ENCODE measurements around the gene CCDC85B.

The CCDC85B gene

GRCh38 chr11:65922565-65922964 lies 32.1 kb downstream of the CCDC85B start:
- Histone ChIP-seq H3K4me1 (ENCODE audit: insufficient read depth, insufficient read length) (peaks cover 20% of the 10 kb centered on the region), H3K9me3 (ENCODE audit: insufficient read depth, low read length) (no peaks in the 10 kb centered on the region), H3K36me3 (ENCODE audit: insufficient read depth, insufficient read length, low read length) (peaks cover 51% of the 10 kb centered on the region), H3K27me3 (ENCODE audit: insufficient read depth, insufficient read length) (peaks cover 6% of the 10 kb centered on the region), H3K4me3 (ENCODE audit: insufficient read length, low read depth) (no peak overlapping the region), H3K9ac (ENCODE audit: insufficient read length, low read depth) (no peak overlapping the region)
- DNase-seq (ENCODE audit: low read depth, low spot score), result no peak
- TF ChIP-seq ZNF274 (IDR thresholded peaks at IDR 0.05; ENCODE audit: low read depth, low read length) (no peak), YY1 (IDR thresholded peaks at IDR 0.05; ENCODE audit: insufficient read depth, insufficient read length) (no peak), SUZ12 (IDR thresholded peaks at IDR 0.05; ENCODE audit: extremely low read depth, insufficient read depth, insufficient read length) (no peak)

GRCh38 chr11:65925397-65925796 lies 34.9 kb downstream of the CCDC85B start:
- no peak for TF ChIP-seq YY1 (IDR thresholded peaks at IDR 0.05; ENCODE audit: insufficient read depth, insufficient read length)
- TF ChIP-seq ZNF274 (IDR thresholded peaks at IDR 0.05; ENCODE audit: low read depth, low read length), result no peak
- no peak for TF ChIP-seq SUZ12 (IDR thresholded peaks at IDR 0.05; ENCODE audit: extremely low read depth, insufficient read depth, insufficient read length)
- no peaks in the 10 kb centered on the region for H3K9me3 ChIP-seq (ENCODE audit: insufficient read depth, low read length)
- H3K36me3 ChIP-seq (ENCODE audit: insufficient read depth, insufficient read length, low read length), result peaks cover 41% of the 10 kb centered on the region
- H3K9ac ChIP-seq (ENCODE audit: insufficient read length, low read depth), result no peak overlapping the region
- no peak overlapping the region for H3K4me3 ChIP-seq (ENCODE audit: insufficient read length, low read depth)
- peaks cover 4% of the 10 kb centered on the region for H3K27me3 ChIP-seq (ENCODE audit: insufficient read depth, insufficient read length)
- peaks cover 17% of the 10 kb centered on the region for H3K4me1 ChIP-seq (ENCODE audit: insufficient read depth, insufficient read length)
- no peak for DNase-seq (ENCODE audit: low read depth, low spot score)

- Histone ChIP-seq H3K9ac (ENCODE audit: insufficient read length, low read depth) (peak overlapping the region; percentile 33), H3K9me3 (ENCODE audit: insufficient read depth, low read length) (no peaks in the 10 kb centered on the region), H3K36me3 (ENCODE audit: insufficient read depth, insufficient read length, low read length) (peaks cover 18% of the 10 kb centered on the region), H3K27me3 (ENCODE audit: insufficient read depth, insufficient read length) (no peaks in the 10 kb centered on the region), H3K4me1 (ENCODE audit: insufficient read depth, insufficient read length) (peaks cover 11% of the 10 kb centered on the region), H3K4me3 (ENCODE audit: insufficient read length, low read depth) (no peak overlapping the region)
- no peak for DNase-seq (ENCODE audit: low read depth, low spot score)
- TF ChIP-seq ZNF274 (IDR thresholded peaks at IDR 0.05; ENCODE audit: low read depth, low read length) (no peak), YY1 (IDR thresholded peaks at IDR 0.05; ENCODE audit: insufficient read depth, insufficient read length) (no peak), SUZ12 (IDR thresholded peaks at IDR 0.05; ENCODE audit: extremely low read depth, insufficient read depth, insufficient read length) (no peak)
These were observed 37.5 kb downstream of the CCDC85B start for GRCh38 chr11:65927904-65928397.

GRCh38 chr11:65928667-65929066 lies 38.2 kb downstream of the CCDC85B start:
- Histone ChIP-seq H3K9me3 (ENCODE audit: insufficient read depth, low read length) (no peaks in the 10 kb centered on the region), H3K36me3 (ENCODE audit: insufficient read depth, insufficient read length, low read length) (peaks cover 12% of the 10 kb centered on the region), H3K9ac (ENCODE audit: insufficient read length, low read depth) (no peak overlapping the region), H3K4me3 (ENCODE audit: insufficient read length, low read depth) (no peak overlapping the region), H3K27me3 (ENCODE audit: insufficient read depth, insufficient read length) (no peaks in the 10 kb centered on the region), H3K4me1 (ENCODE audit: insufficient read depth, insufficient read length) (peaks cover 11% of the 10 kb centered on the region)
- TF ChIP-seq SUZ12 (IDR thresholded peaks at IDR 0.05; ENCODE audit: extremely low read depth, insufficient read depth, insufficient read length) (no peak), YY1 (IDR thresholded peaks at IDR 0.05; ENCODE audit: insufficient read depth, insufficient read length) (no peak), ZNF274 (IDR thresholded peaks at IDR 0.05; ENCODE audit: low read depth, low read length) (no peak)
- DNase-seq (ENCODE audit: low read depth, low spot score), result no peak

GRCh38 chr11:65931773-65932557 lies 41.5 kb downstream of the CCDC85B start:
- H3K27me3 ChIP-seq (ENCODE audit: insufficient read depth, insufficient read length), result no peaks in the 10 kb centered on the region
- no peaks in the 10 kb centered on the region for H3K36me3 ChIP-seq (ENCODE audit: insufficient read depth, insufficient read length, low read length)
- no peak for DNase-seq (ENCODE audit: low read depth, low spot score)
- H3K9ac ChIP-seq (ENCODE audit: insufficient read length, low read depth), result no peak overlapping the region
- peaks cover 7% of the 10 kb centered on the region for H3K4me1 ChIP-seq (ENCODE audit: insufficient read depth, insufficient read length)
- TF ChIP-seq ZNF274 (IDR thresholded peaks at IDR 0.05; ENCODE audit: low read depth, low read length) (no peak), SUZ12 (IDR thresholded peaks at IDR 0.05; ENCODE audit: extremely low read depth, insufficient read depth, insufficient read length) (no peak), YY1 (IDR thresholded peaks at IDR 0.05; ENCODE audit: insufficient read depth, insufficient read length) (no peak)
- H3K9me3 ChIP-seq (ENCODE audit: insufficient read depth, low read length), result no peaks in the 10 kb centered on the region
- H3K4me3 ChIP-seq (ENCODE audit: insufficient read length, low read depth), result no peak overlapping the region

GRCh38 chr11:65932558-65932919 lies 42.1 kb downstream of the CCDC85B start:
- Histone ChIP-seq H3K9ac (ENCODE audit: insufficient read length, low read depth) (no peak overlapping the region), H3K4me3 (ENCODE audit: insufficient read length, low read depth) (no peak overlapping the region), H3K9me3 (ENCODE audit: insufficient read depth, low read length) (no peaks in the 10 kb centered on the region), H3K4me1 (ENCODE audit: insufficient read depth, insufficient read length) (peaks cover 5% of the 10 kb centered on the region), H3K27me3 (ENCODE audit: insufficient read depth, insufficient read length) (no peaks in the 10 kb centered on the region), H3K36me3 (ENCODE audit: insufficient read depth, insufficient read length, low read length) (no peaks in the 10 kb centered on the region)
- DNase-seq (ENCODE audit: low read depth, low spot score), result no peak
- TF ChIP-seq ZNF274 (IDR thresholded peaks at IDR 0.05; ENCODE audit: low read depth, low read length) (no peak), SUZ12 (IDR thresholded peaks at IDR 0.05; ENCODE audit: extremely low read depth, insufficient read depth, insufficient read length) (no peak), YY1 (IDR thresholded peaks at IDR 0.05; ENCODE audit: insufficient read depth, insufficient read length) (no peak)

GRCh38 chr11:65934014-65934413 lies 43.5 kb downstream of the CCDC85B start:
- peaks cover 3% of the 10 kb centered on the region for H3K4me1 ChIP-seq (ENCODE audit: insufficient read depth, insufficient read length)
- no peak for DNase-seq (ENCODE audit: low read depth, low spot score)

More at GRCh38 chr11:65934014-65934413, 43.5 kb downstream of the CCDC85B start:
- no peaks in the 10 kb centered on the region for H3K27me3 ChIP-seq (ENCODE audit: insufficient read depth, insufficient read length)
- no peaks in the 10 kb centered on the region for H3K9me3 ChIP-seq (ENCODE audit: insufficient read depth, low read length)
- TF ChIP-seq YY1 (IDR thresholded peaks at IDR 0.05; ENCODE audit: insufficient read depth, insufficient read length) (no peak), SUZ12 (IDR thresholded peaks at IDR 0.05; ENCODE audit: extremely low read depth, insufficient read depth, insufficient read length) (no peak), ZNF274 (IDR thresholded peaks at IDR 0.05; ENCODE audit: low read depth, low read length) (no peak)
- no peaks in the 10 kb centered on the region for H3K36me3 ChIP-seq (ENCODE audit: insufficient read depth, insufficient read length, low read length)
- H3K4me3 ChIP-seq (ENCODE audit: insufficient read length, low read depth), result no peak overlapping the region
- H3K9ac ChIP-seq (ENCODE audit: insufficient read length, low read depth), result no peak overlapping the region
